Hematopoietic multipotent progenitor cell treated with erythropoietin and hydrocortisone succinate and interleukin-3 and kit ligand, for 17 days (in vitro differentiated cells): ENCODE data around the gene NXPH4.

ENCODE experiments used
- DNase-seq: peaks from one replicate; pipeline ENCODE4 v3.0.0-alpha.2; 2015; ENCODE audit warnings: low spot score

NXPH4 gene

GRCh38 chr12:57203791-57204190 lies 12.8 kb upstream of the NXPH4 start:
- DNase-seq: no peak

- DNase-seq: no peak
These were observed 12.1 kb upstream of the NXPH4 start for GRCh38 chr12:57204454-57204853.

- no peak for DNase-seq
These were observed 11.4 kb upstream of the NXPH4 start for GRCh38 chr12:57205186-57205585.

- DNase-seq: no peak
These were observed 10.7 kb upstream of the NXPH4 start for GRCh38 chr12:57205931-57206330.

- no peak for DNase-seq
These were observed 8.6 kb upstream of the NXPH4 start for GRCh38 chr12:57207731-57208630.

GRCh38 chr12:57208631-57209282 lies 7.8 kb upstream of the NXPH4 start:
- no peak for DNase-seq

GRCh38 chr12:57209916-57210315 lies 6.7 kb upstream of the NXPH4 start:
- DNase-seq: no peak

- no peak for DNase-seq
These were observed 6.1 kb upstream of the NXPH4 start for GRCh38 chr12:57210461-57210860.

- no peak for DNase-seq
These were observed 5.5 kb upstream of the NXPH4 start for GRCh38 chr12:57210926-57211692.

GRCh38 chr12:57211791-57212700 lies 4.5 kb upstream of the NXPH4 start:
- DNase-seq: no peak

GRCh38 chr12:57212701-57213057 lies 3.9 kb upstream of the NXPH4 start:
- DNase-seq: no peak

GRCh38 chr12:57213058-57213715 lies 3.4 kb upstream of the NXPH4 start:
- DNase-seq: peak; percentile 77

GRCh38 chr12:57213763-57214397 lies 2.7 kb upstream of the NXPH4 start:
- no peak for DNase-seq

GRCh38 chr12:57214398-57214781 lies 2.2 kb upstream of the NXPH4 start:
- DNase-seq: peak; percentile 40

- no peak for DNase-seq
These were observed 1.5 kb upstream of the NXPH4 start for GRCh38 chr12:57215065-57215464.

- DNase-seq: no peak
These were observed 953 bp upstream of the NXPH4 start for GRCh38 chr12:57215668-57216013.

GRCh38 chr12:57216921-57217879 lies 606 bp downstream of the NXPH4 start:
- no peak for DNase-seq

- DNase-seq: no peak
These were observed 1.6 kb downstream of the NXPH4 start for GRCh38 chr12:57218030-57218853.
